PFSK-1 (cell line): ENCODE data around the gene MYBPC1.

Source experiments
- SIN3A ChIP-seq: IDR thresholded peaks from 2 replicates; pipeline ENCODE4 v1.6.1; 2012; ENCODE audit warnings: mild to moderate bottlenecking, low read length, moderate library complexity, borderline replicate concordance; ENCODE audit not compliant: insufficient read depth
- TAF1 ChIP-seq: IDR thresholded peaks from 2 replicates; pipeline ENCODE4 v1.6.1; 2012; ENCODE audit warnings: low read length, control low read depth, borderline replicate concordance; ENCODE audit not compliant: insufficient read depth
- TF ChIP-seq, protein P1 (sequence below), 2 experiments: IDR thresholded peaks; 2 replicates each; pipeline versions ENCODE4 v1.6.1 to v1.8.0; 2011 to 2012; ENCODE audit warnings: low read depth in 2 of 2, low read length in 2 of 2, control low read depth in 1 of 2, inconsistent platforms in 1 of 2, mild to moderate bottlenecking in 1 of 2, moderate library complexity in 1 of 2; ENCODE audit not compliant: insufficient read depth in 1 of 2

DNA sequence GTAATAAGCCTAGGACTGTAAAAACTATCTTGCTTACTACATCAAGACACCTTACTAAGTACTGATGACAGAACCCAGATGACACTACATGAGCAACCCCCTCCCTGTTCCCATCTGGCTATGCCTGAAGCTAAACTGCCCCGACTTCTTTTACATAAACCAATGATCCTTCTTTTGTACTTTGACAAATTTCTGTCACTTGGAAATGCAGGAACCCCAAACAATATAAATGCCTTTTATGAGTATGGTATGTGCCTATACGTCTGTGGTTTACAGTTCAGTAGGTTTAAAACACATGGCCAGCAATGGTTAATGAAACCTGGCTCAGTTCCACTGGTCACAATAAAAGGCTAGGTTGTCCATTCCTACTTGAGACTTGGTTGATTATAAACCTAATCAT, 138.4 kb downstream of the MYBPC1 start:
- TF ChIP-seq TAF1 (no peak), SIN3A (no peak)
- TF ChIP-seq, protein P1, sequence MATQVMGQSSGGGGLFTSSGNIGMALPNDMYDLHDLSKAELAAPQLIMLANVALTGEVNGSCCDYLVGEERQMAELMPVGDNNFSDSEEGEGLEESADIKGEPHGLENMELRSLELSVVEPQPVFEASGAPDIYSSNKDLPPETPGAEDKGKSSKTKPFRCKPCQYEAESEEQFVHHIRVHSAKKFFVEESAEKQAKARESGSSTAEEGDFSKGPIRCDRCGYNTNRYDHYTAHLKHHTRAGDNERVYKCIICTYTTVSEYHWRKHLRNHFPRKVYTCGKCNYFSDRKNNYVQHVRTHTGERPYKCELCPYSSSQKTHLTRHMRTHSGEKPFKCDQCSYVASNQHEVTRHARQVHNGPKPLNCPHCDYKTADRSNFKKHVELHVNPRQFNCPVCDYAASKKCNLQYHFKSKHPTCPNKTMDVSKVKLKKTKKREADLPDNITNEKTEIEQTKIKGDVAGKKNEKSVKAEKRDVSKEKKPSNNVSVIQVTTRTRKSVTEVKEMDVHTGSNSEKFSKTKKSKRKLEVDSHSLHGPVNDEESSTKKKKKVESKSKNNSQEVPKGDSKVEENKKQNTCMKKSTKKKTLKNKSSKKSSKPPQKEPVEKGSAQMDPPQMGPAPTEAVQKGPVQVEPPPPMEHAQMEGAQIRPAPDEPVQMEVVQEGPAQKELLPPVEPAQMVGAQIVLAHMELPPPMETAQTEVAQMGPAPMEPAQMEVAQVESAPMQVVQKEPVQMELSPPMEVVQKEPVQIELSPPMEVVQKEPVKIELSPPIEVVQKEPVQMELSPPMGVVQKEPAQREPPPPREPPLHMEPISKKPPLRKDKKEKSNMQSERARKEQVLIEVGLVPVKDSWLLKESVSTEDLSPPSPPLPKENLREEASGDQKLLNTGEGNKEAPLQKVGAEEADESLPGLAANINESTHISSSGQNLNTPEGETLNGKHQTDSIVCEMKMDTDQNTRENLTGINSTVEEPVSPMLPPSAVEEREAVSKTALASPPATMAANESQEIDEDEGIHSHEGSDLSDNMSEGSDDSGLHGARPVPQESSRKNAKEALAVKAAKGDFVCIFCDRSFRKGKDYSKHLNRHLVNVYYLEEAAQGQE (IDR thresholded peaks at IDR 0.05; ENCODE audit: insufficient read depth in 1 of 2, low read depth in 2 of 2, low read length in 2 of 2), result no peak
